WTC11 (cell line): ENCODE data around the gene B4GAT1. TPM values are rescaled to one million over a fixed set of nuclear protein-coding genes. Genes with fewer than 3 reads are reported as not detected.

Experiments used
- ATAC-seq: fragments of 200-7000 bp; cut with Tn5 transposase; 2 replicates; pipeline ENCODE4 v1.10.0; 2021; ENCODE audit warnings: mild to moderate bottlenecking, moderate library complexity
- CTCF ChIA-PET: fragments of 300-600 bp; sonication (Branson Sonifier 250); formaldehyde crosslinking; loops from one replicate; lab custom pipeline; 2021; ENCODE audit warnings: antibody characterized with exemption; lab: Charles Lee
- POLR2A ChIA-PET: fragments of 350-600 bp; sonication (Branson Sonifier 250); formaldehyde crosslinking; loops from one replicate; lab custom pipeline; 2021; ENCODE audit warnings: antibody characterized with exemption; lab: Charles Lee
- DNase-seq: peaks from one replicate; pipeline ENCODE4 v3.0.0; 2021; ENCODE audit warnings: low spot score
- H3K27ac Mint-ChIP-seq: 2 replicates; pipeline ENCODE4 v1.8.0; 2021; ENCODE audit warnings: mixed read lengths
- H3K27me3 Mint-ChIP-seq: 2 replicates; pipeline ENCODE4 v1.8.0; 2021; ENCODE audit warnings: low read depth, mild to moderate bottlenecking, moderate library complexity, mixed read lengths
- H3K36me3 Mint-ChIP-seq: 2 replicates; pipeline ENCODE4 v1.8.0; 2021; ENCODE audit warnings: mixed read lengths
- H3K4me1 Mint-ChIP-seq: 2 replicates; pipeline ENCODE4 v1.8.0; 2022; ENCODE audit warnings: mixed read lengths
- H3K4me3 Mint-ChIP-seq: 2 replicates; pipeline ENCODE4 v1.8.0; 2021; ENCODE audit warnings: mild to moderate bottlenecking, moderate library complexity, mixed read lengths
- H3K9me3 Mint-ChIP-seq: 2 replicates; pipeline ENCODE4 v1.8.0; 2021; ENCODE audit warnings: mixed read lengths
- AR ChIP-seq: fragments of 250-450 bp; sonication (Bioruptor Pico); IDR thresholded peaks from 2 replicates; pipeline ENCODE4 v1.9.0; 2021; ENCODE audit warnings: mild to moderate bottlenecking
- ATF1 ChIP-seq: sonication (generic); formaldehyde crosslinking; IDR thresholded peaks from 2 replicates; pipeline ENCODE4 v1.8.1; 2023; ENCODE audit warnings: mild to moderate bottlenecking, moderate library complexity, missing genetic modification reagents
- ATF2 ChIP-seq: sonication (generic); formaldehyde crosslinking; IDR thresholded peaks from 2 replicates; pipeline ENCODE4 v1.8.1; 2022; ENCODE audit warnings: low read depth, missing genetic modification reagents, borderline replicate concordance
- CREM ChIP-seq: sonication (generic); formaldehyde crosslinking; IDR thresholded peaks from 2 replicates; pipeline ENCODE4 v1.8.1; 2022; ENCODE audit warnings: mild to moderate bottlenecking, missing genetic modification reagents, moderate library complexity
- EMX1 ChIP-seq: fragments of 250-450 bp; sonication (Bioruptor Pico); IDR thresholded peaks from 2 replicates; pipeline ENCODE4 v1.8.0; 2021; ENCODE audit warnings: mild to moderate bottlenecking
- ESRRA ChIP-seq: sonication (generic); formaldehyde crosslinking; IDR thresholded peaks from 2 replicates; pipeline ENCODE4 v1.8.1; 2022; ENCODE audit warnings: mild to moderate bottlenecking, missing genetic modification reagents, borderline replicate concordance
- FOXP1 ChIP-seq: sonication (generic); formaldehyde crosslinking; IDR thresholded peaks from 2 replicates; pipeline ENCODE4 v1.8.0; 2022; ENCODE audit warnings: missing genetic modification reagents, mild to moderate bottlenecking, moderate library complexity, borderline replicate concordance
- KAT7 ChIP-seq: sonication (generic); formaldehyde crosslinking; IDR thresholded peaks from 2 replicates; pipeline ENCODE4 v1.8.1; 2023; ENCODE audit warnings: missing genetic modification reagents, mild to moderate bottlenecking, borderline replicate concordance
- MXD4 ChIP-seq: fragments of 250-450 bp; sonication (Bioruptor Pico); IDR thresholded peaks from 2 replicates; pipeline ENCODE4 v1.8.0; 2021; ENCODE audit warnings: mild to moderate bottlenecking, moderate library complexity, borderline replicate concordance
- MYBL2 ChIP-seq: sonication (generic); formaldehyde crosslinking; IDR thresholded peaks from 2 replicates; pipeline ENCODE4 v1.8.1; 2023; ENCODE audit warnings: mild to moderate bottlenecking, moderate library complexity, missing genetic modification reagents
- NR2C2 ChIP-seq: sonication (generic); formaldehyde crosslinking; IDR thresholded peaks from 2 replicates; pipeline ENCODE4 v1.8.0; 2022; ENCODE audit warnings: mild to moderate bottlenecking, missing genetic modification reagents
- PREB ChIP-seq: sonication (generic); formaldehyde crosslinking; IDR thresholded peaks from 2 replicates; pipeline ENCODE4 v1.8.1; 2022; ENCODE audit warnings: mild to moderate bottlenecking, missing genetic modification reagents, moderate library complexity, borderline replicate concordance
- SMAD3 ChIP-seq: sonication (generic); formaldehyde crosslinking; IDR thresholded peaks from 2 replicates; pipeline ENCODE4 v1.8.0; 2022; ENCODE audit warnings: missing genetic modification reagents, mild to moderate bottlenecking, borderline replicate concordance
- TCF7 ChIP-seq: sonication (generic); formaldehyde crosslinking; IDR thresholded peaks from 2 replicates; pipeline ENCODE4 v1.8.0; 2022; ENCODE audit warnings: mild to moderate bottlenecking, low read depth, missing genetic modification reagents, moderate library complexity
- TEAD4 ChIP-seq: sonication (generic); formaldehyde crosslinking; IDR thresholded peaks from 2 replicates; pipeline ENCODE4 v1.8.0; 2022; ENCODE audit warnings: mild to moderate bottlenecking, missing genetic modification reagents
- TP53 ChIP-seq: sonication (generic); formaldehyde crosslinking; IDR thresholded peaks from 2 replicates; pipeline ENCODE4 v1.8.1; 2023; ENCODE audit warnings: mild to moderate bottlenecking, missing genetic modification reagents
- ZBTB43 ChIP-seq: sonication (generic); formaldehyde crosslinking; IDR thresholded peaks from 2 replicates; pipeline ENCODE4 v1.8.1; 2023; ENCODE audit warnings: mild to moderate bottlenecking, missing genetic modification reagents
- ZNF138 ChIP-seq: sonication (generic); formaldehyde crosslinking; conservative IDR thresholded peaks from 2 replicates; pipeline ENCODE4 v1.8.1; 2022; ENCODE audit warnings: mild to moderate bottlenecking, moderate library complexity, missing genetic modification reagents
- ZNF219 ChIP-seq: sonication (generic); formaldehyde crosslinking; IDR thresholded peaks from 2 replicates; pipeline ENCODE4 v1.8.0; 2023; ENCODE audit warnings: missing genetic modification reagents, mild to moderate bottlenecking, borderline replicate concordance
- ZNF317 ChIP-seq: sonication (generic); formaldehyde crosslinking; IDR thresholded peaks from 2 replicates; pipeline ENCODE4 v1.8.1; 2023; ENCODE audit warnings: low read depth, mild to moderate bottlenecking, moderate library complexity, missing genetic modification reagents, borderline replicate concordance
- total RNA-seq: library from RNA; stranded (reverse); gene quantifications from 3 replicates; pipeline ENCODE4 v1.2.3, GENCODE V29; 2021

B4GAT1 gene
- total RNA-seq, 1 experiment from 2014 or later, result 34.1 TPM

- CTCF ChIA-PET, result interaction anchor here (0.5 to 2.7 kb wide), 7 partner anchors 10 to 79 kb away, joined by 3 to 17 read pairs (median 4); no protein-coding TSS in a partner anchor
- Mint-ChIP-seq H3K27ac (0 out of 2 replicates have a peak overlapping the region, but pooled peaks have one; percentile 27), H3K4me1 (peaks cover 16% of the 10 kb centered on the region), H3K9me3 (no peaks in the 10 kb centered on the region), H3K4me3 (no peak overlapping the region), H3K27me3 (no peaks in the 10 kb centered on the region), H3K36me3 (peaks cover 10% of the 10 kb centered on the region)
- DNase-seq (no peak), ATAC-seq (no peak)
- POLR2A ChIA-PET, result interaction anchor here (1.3 kb wide), 1 partner anchor 26 kb away, joined by 5 read pairs; no protein-coding TSS in a partner anchor
- TF ChIP-seq PREB (CRISPR knock-in tag) (no peak), NR2C2 (CRISPR knock-in tag) (no peak), FOXP1 (CRISPR knock-in tag) (no peak), ZNF138 (CRISPR knock-in tag) (no peak), ESRRA (CRISPR knock-in tag) (no peak), TP53 (CRISPR knock-in tag) (no peak), ZNF317 (CRISPR knock-in tag) (no peak), EMX1 (CRISPR knock-in tag) (no peak), MXD4 (CRISPR knock-in tag) (no peak), ZBTB43 (CRISPR knock-in tag) (no peak), TCF7 (CRISPR knock-in tag) (no peak), KAT7 (CRISPR knock-in tag) (no peak)
These were observed 8.9 kb downstream of the B4GAT1 start for GRCh38 chr11:66338276-66339161.

- H3K4me1 Mint-ChIP-seq, result peaks cover 16% of the 10 kb centered on the region
- ChIA-PET POLR2A (interaction anchor here (1.3 kb wide), 1 partner anchor 25 kb away, joined by 5 read pairs; no protein-coding TSS in a partner anchor), CTCF (interaction anchor here (0.5 to 8.7 kb wide), 8 partner anchors 9 to 81 kb away, joined by 3 to 319 read pairs (median 4); no protein-coding TSS in a partner anchor)
- no peak for ATAC-seq
- H3K4me3 Mint-ChIP-seq, result no peak overlapping the region
- H3K36me3 Mint-ChIP-seq, result peaks cover 10% of the 10 kb centered on the region
- H3K9me3 Mint-ChIP-seq, result no peaks in the 10 kb centered on the region
- H3K27ac Mint-ChIP-seq, result 0 out of 2 replicates have a peak overlapping the region, but pooled peaks have one; percentile 78
- no peaks in the 10 kb centered on the region for H3K27me3 Mint-ChIP-seq
- no peak for TF ChIP-seq NR2C2 (CRISPR knock-in tag)
- TF ChIP-seq SMAD3, result no peak
- no peak for TF ChIP-seq MYBL2
- TF ChIP-seq ZNF219 (CRISPR knock-in tag), result no peak
- no peak for TF ChIP-seq FOXP1 (CRISPR knock-in tag)
- no peak for TF ChIP-seq ATF1 (CRISPR knock-in tag)
- TF ChIP-seq TEAD4 (CRISPR knock-in tag), result no peak
- no peak for TF ChIP-seq ATF2 (CRISPR knock-in tag)
- no peak for TF ChIP-seq CREM
- no peak for TF ChIP-seq AR
- TF ChIP-seq ESRRA (CRISPR knock-in tag), result no peak
- DNase-seq, result no peak
These were observed 10.1 kb downstream of the B4GAT1 start for GRCh38 chr11:66337103-66337899.
